Endothelial cell of umbilical vein (primary cell): ENCODE results near the gene LAMA5. TPM values are rescaled to one million over a fixed set of nuclear protein-coding genes. Genes with fewer than 3 reads are reported as not detected.
A peak's percentile ranks its signal among the peaks of the same experiment; 100 is the strongest.

Experiments used
- BruUV-seq: library from RNA; stranded (reverse); fragments of 400-500 nt; replicated peaks from 2 replicates; lab custom pipeline; 2021; lab: Mats Ljungman, UMichigan
- CTCF ChIA-PET: fragments of 300-600, 350-600 bp; sonication (Branson Sonifier 250); formaldehyde crosslinking; loops from one replicate; lab custom pipeline; 2021; ENCODE audit warnings: antibody characterized with exemption, inconsistent platforms; lab: Charles Lee
- POLR2A ChIA-PET: fragments of 300-600, 350-600 bp; sonication (Branson Sonifier 250); formaldehyde crosslinking; loops from one replicate; lab custom pipeline; 2021; ENCODE audit warnings: antibody characterized with exemption, inconsistent platforms; lab: Charles Lee
- DNase-seq: peaks from one replicate; pipeline ENCODE4 v3.0.0-alpha.2; 2011; ENCODE audit warnings: low read depth, low spot score
- FAIRE-seq: peaks from 2 replicates; lab custom pipeline; 2011; peaks lifted over from hg19 to GRCh38; lab: Jason Lieb, UNC
- H2AFZ ChIP-seq: 2 replicates; pipeline ENCODE4 v1.6.0; 2012; ENCODE audit warnings: low read depth, low read length, control low read depth, inconsistent platforms
- H3K27ac ChIP-seq: 2 replicates; pipeline ENCODE4 v1.5.1; 2011; ENCODE audit warnings: low read depth, mild to moderate bottlenecking, control low read depth, low read length, moderate library complexity; ENCODE audit not compliant: insufficient read depth
- H3K27me3 ChIP-seq, 2 experiments: 2 replicates each; pipeline versions ENCODE4 v1.6.0 to v1.6.1; 2011; ENCODE audit warnings: low read length in 2 of 2, mixed read lengths in 1 of 2; ENCODE audit not compliant: control insufficient read depth in 2 of 2, insufficient read depth in 2 of 2
- H3K36me3 ChIP-seq, 2 experiments: 2 replicates in 1 of 2; 3 replicates in 1 of 2; pipeline ENCODE4 v1.5.1; 2011; ENCODE audit warnings: low read length in 2 of 2, mild to moderate bottlenecking in 1 of 2, moderate library complexity in 1 of 2; ENCODE audit not compliant: control insufficient read depth in 2 of 2, insufficient read depth in 2 of 2; ENCODE audit errors: extremely low read depth in 1 of 2
- H3K4me1 ChIP-seq: 3 replicates; pipeline ENCODE4 v1.5.1; 2011; ENCODE audit warnings: mild to moderate bottlenecking, low read length; ENCODE audit not compliant: control insufficient read depth, insufficient read depth; ENCODE audit errors: extremely low read depth
- H3K4me2 ChIP-seq: 2 replicates; pipeline ENCODE4 v1.6.1; 2011; ENCODE audit warnings: low read length, control low read depth, mixed read lengths; ENCODE audit not compliant: insufficient read depth
- H3K4me3 ChIP-seq, 3 experiments: fragments of 200-600 bp in 1 of 3; sonication (generic), shearing (Covaris generic) in 1 of 3; replicated peaks in 1 of 3; 2 replicates each; pipeline ENCODE4 v1.5.1; 2011 to 2016; ENCODE audit warnings: control low read depth in 3 of 3, low read length in 3 of 3, mild to moderate bottlenecking in 2 of 3, inconsistent platforms in 1 of 3, low read depth in 1 of 3, moderate library complexity in 1 of 3; ENCODE audit not compliant: insufficient read depth in 1 of 3
- H3K79me2 ChIP-seq: 2 replicates; pipeline ENCODE4 v1.6.0; 2012; ENCODE audit warnings: low read length, inconsistent platforms; ENCODE audit not compliant: control insufficient read depth, insufficient read depth
- H3K9ac ChIP-seq: replicated peaks from 2 replicates; pipeline ENCODE3; 2011; ENCODE audit warnings: low read length, control low read depth; ENCODE audit not compliant: insufficient read depth; ENCODE audit errors: extremely low read depth
- H3K9me1 ChIP-seq: replicated peaks from 3 replicates; pipeline ENCODE4 v1.6.0; 2011; ENCODE audit warnings: mild to moderate bottlenecking, low read length; ENCODE audit not compliant: control insufficient read depth, insufficient read depth; ENCODE audit errors: extremely low read depth
- H3K9me3 ChIP-seq: replicated peaks from 2 replicates; pipeline ENCODE4 v1.5.1; 2012; ENCODE audit warnings: low read length, inconsistent platforms; ENCODE audit not compliant: control insufficient read depth, insufficient read depth
- H4K20me1 ChIP-seq: replicated peaks from 2 replicates; pipeline ENCODE3; 2011; ENCODE audit warnings: mild to moderate bottlenecking, low read length; ENCODE audit not compliant: control insufficient read depth, insufficient read depth; ENCODE audit errors: extremely low read depth
- FOS ChIP-seq: IDR thresholded peaks from 2 replicates; pipeline ENCODE4 v1.6.1; 2011; ENCODE audit warnings: mild to moderate bottlenecking, low read length, moderate library complexity, borderline replicate concordance; ENCODE audit not compliant: insufficient read depth
- GATA2 ChIP-seq: IDR thresholded peaks from 2 replicates; pipeline ENCODE4 v1.7.0; 2011; ENCODE audit warnings: low read depth, mild to moderate bottlenecking, moderate library complexity, mixed read lengths, low read length; ENCODE audit not compliant: insufficient read length, insufficient read depth
- MYC ChIP-seq: IDR thresholded peaks from one replicate; pipeline ENCODE4 v1.6.1; 2011; ENCODE audit warnings: mild to moderate bottlenecking, low read depth, low read length
- POLR2A ChIP-seq: IDR thresholded peaks from 2 replicates; pipeline ENCODE4 v1.6.1; 2012; ENCODE audit warnings: low read depth, mild to moderate bottlenecking, control low read depth, low read length
- dilution Hi-C: fragments of 300-500 bp; cut with MboI; formaldehyde crosslinking; loops from one replicate; pipeline ENCODE4 v1.15.0; 2019; ENCODE audit warnings: low sequenced_read_pairs; ENCODE audit not compliant: extremely low pct_ligation_motif_present
- intact Hi-C: fragments of 100-400 bp; cut with micrococcal nuclease; formaldehyde crosslinking; loops from one replicate; pipeline ENCODE4 v1.10.0; 2022
- polyA plus RNA-seq, 4 experiments: library from polyadenylated mRNA; depleted of rRNA in 3 of 4; stranded (reverse) in 3 of 4; unstranded in 1 of 4; fragments of >200 nt; gene quantifications; 2 replicates each; pipeline versions ENCODE4 v1.2.1 to v1.2.3, GENCODE V29; 2011 to 2012; ENCODE audit warnings: missing spikeins in 1 of 4
- total RNA-seq: library from RNA; stranded (reverse); gene quantifications from 2 replicates; pipeline ENCODE4 v1.2.3, GENCODE V29; 2021
- TF ChIP-seq, protein P1 (sequence below), 2 donors: IDR thresholded peaks; 1 replicate in 1 of 2; 2 replicates in 1 of 2; pipeline ENCODE4 v1.5.1; 2011; ENCODE audit warnings: low read length in 2 of 2, mild to moderate bottlenecking in 2 of 2, moderate library complexity in 2 of 2, control low read depth in 1 of 2, inconsistent platforms in 1 of 2, low read depth in 1 of 2; ENCODE audit not compliant: insufficient read depth in 1 of 2; ENCODE audit errors: extremely low read depth in 1 of 2
- TF ChIP-seq, protein P2 (sequence below): IDR thresholded peaks from 2 replicates; pipeline ENCODE4 v1.6.1; 2011; ENCODE audit not compliant: insufficient read depth, insufficient read length

Gene LAMA5
- total and polyA plus RNA-seq, 2 donors (not counting 3 experiments of a cell fraction or from before 2014, with no cell fraction given), result 24.0 to 145 TPM

- Histone ChIP-seq H3K4me1 (peaks cover 15% of the 10 kb centered on the region), H3K27ac (no peak overlapping the region), H3K4me2 (no peak overlapping the region), H3K9me1 (no peaks in the 10 kb centered on the region), H2AFZ (no peak overlapping the region), H3K79me2 (peaks cover 36% of the 10 kb centered on the region), H3K36me3 (peaks cover 12 to 21% of the 10 kb centered on the region in 2 experiments), H3K4me3 (no peak overlapping the region), H3K9me3 (no peaks in the 10 kb centered on the region), H4K20me1 (no peaks in the 10 kb centered on the region), H3K9ac (no peak overlapping the region), H3K27me3 (no peaks in the 10 kb centered on the region)
- DNase-seq, result no peak
- intact Hi-C loops, result no loop called here
- dilution Hi-C loops, result no loop called here
- TF ChIP-seq FOS (no peak), GATA2 (no peak), POLR2A (peak; percentile 31), MYC (no peak)
- TF ChIP-seq, protein P1, sequence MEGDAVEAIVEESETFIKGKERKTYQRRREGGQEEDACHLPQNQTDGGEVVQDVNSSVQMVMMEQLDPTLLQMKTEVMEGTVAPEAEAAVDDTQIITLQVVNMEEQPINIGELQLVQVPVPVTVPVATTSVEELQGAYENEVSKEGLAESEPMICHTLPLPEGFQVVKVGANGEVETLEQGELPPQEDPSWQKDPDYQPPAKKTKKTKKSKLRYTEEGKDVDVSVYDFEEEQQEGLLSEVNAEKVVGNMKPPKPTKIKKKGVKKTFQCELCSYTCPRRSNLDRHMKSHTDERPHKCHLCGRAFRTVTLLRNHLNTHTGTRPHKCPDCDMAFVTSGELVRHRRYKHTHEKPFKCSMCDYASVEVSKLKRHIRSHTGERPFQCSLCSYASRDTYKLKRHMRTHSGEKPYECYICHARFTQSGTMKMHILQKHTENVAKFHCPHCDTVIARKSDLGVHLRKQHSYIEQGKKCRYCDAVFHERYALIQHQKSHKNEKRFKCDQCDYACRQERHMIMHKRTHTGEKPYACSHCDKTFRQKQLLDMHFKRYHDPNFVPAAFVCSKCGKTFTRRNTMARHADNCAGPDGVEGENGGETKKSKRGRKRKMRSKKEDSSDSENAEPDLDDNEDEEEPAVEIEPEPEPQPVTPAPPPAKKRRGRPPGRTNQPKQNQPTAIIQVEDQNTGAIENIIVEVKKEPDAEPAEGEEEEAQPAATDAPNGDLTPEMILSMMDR (IDR thresholded peaks at IDR 0.05; ENCODE audit: extremely low read depth in 1 of 2, insufficient read depth in 1 of 2, low read depth in 1 of 2, low read length in 2 of 2), result no peak
- TF ChIP-seq, protein P2, sequence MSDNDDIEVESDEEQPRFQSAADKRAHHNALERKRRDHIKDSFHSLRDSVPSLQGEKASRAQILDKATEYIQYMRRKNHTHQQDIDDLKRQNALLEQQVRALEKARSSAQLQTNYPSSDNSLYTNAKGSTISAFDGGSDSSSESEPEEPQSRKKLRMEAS, result no peak
- no peak for FAIRE-seq
- POLR2A ChIA-PET, result no interaction called here
- CTCF ChIA-PET, result interaction anchor here (1.1 kb wide), 1 partner anchor 15 kb away, joined by 4 read pairs; no protein-coding TSS in a partner anchor
- BruUV-seq, result no TSS peak
These were observed 23.4 kb upstream of the LAMA5 start for GRCh38 chr20:62390317-62391164.
